GM18867 (cell line): ENCODE results near the gene NR1D2.
A peak's percentile ranks its signal among the peaks of the same experiment; 100 is the strongest.

ENCODE experiments used
- ATAC-seq: cut with Tn5 transposase; IDR thresholded peaks from one replicate; pipeline ENCODE4 v1.9.1; 2021; ENCODE audit warnings: mild to moderate bottlenecking, moderate library complexity; ENCODE audit not compliant: unreplicated experiment

NR1D2 gene

GRCh38 chr3:23961913-23962312, 16.8 kb downstream of the NR1D2 start:
- ATAC-seq: no peak

- ATAC-seq: no peak
Observed at GRCh38 chr3:23964537-23965235, 19.6 kb downstream of the NR1D2 start.

GRCh38 chr3:23966328-23966727, 21.2 kb downstream of the NR1D2 start:
- no peak for ATAC-seq

DNA sequence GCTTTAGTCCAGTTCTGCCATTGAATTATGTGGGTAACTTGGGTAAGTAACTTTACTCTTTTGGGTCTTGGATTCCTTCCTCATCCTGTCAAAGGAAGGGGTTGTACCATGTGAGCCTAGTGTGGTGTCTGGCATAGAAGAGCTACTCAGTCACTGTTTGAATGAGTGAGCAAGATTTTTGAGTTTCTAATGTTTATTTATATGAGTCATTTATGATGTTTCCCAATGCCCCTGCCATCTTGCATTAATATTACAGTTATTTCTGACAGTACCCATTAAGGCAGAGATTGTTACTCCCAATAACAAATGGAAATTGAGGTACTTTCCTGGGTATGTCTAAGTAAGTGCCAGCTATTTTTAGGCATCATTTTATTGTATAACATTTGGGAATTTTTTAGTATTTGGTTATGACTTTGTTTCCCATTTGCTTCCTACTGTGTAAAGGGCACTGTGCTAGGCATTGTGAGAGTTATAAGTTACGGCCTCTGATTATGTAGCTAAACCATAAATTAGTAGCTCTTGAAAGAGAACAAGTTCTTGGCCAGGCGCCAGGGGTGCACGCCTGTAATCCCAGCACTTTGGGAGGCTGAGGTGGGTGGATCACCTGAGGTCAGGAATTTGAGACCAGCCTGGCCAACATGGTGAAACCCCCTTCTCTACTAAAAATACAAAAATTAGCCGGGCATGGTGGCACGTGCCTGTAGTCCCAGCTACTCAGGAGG, 23.5 kb downstream of the NR1D2 start:
- no peak for ATAC-seq

DNA sequence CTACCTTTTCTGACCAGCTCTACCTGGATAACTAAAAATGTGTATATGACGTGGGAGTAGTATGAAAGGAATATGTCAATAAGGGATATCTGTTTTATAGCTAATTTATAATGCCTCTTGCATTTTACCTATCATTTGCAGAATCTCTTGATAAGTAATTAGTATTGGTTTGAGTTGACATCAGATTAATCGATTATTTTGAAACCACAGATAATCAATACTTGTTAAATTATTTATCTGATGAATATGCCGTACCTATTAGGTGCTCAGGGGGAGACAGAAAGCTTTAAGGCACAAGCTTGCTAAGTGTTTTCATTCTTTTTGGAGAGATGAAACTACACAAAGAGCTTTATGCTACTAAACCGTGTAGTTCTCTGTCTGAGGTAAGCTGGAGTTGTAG, 24.3 kb downstream of the NR1D2 start:
- ATAC-seq: no peak

- ATAC-seq: no peak
Observed at GRCh38 chr3:23971684-23972083, 26.6 kb downstream of the NR1D2 start.

GRCh38 chr3:23976555-23976954, 31.5 kb downstream of the NR1D2 start:
- ATAC-seq: no peak

GRCh38 chr3:23979569-23979968, 34.5 kb downstream of the NR1D2 start:
- ATAC-seq: no peak

GRCh38 chr3:23981136-23981535, 36.0 kb downstream of the NR1D2 start:
- no peak for ATAC-seq

DNA sequence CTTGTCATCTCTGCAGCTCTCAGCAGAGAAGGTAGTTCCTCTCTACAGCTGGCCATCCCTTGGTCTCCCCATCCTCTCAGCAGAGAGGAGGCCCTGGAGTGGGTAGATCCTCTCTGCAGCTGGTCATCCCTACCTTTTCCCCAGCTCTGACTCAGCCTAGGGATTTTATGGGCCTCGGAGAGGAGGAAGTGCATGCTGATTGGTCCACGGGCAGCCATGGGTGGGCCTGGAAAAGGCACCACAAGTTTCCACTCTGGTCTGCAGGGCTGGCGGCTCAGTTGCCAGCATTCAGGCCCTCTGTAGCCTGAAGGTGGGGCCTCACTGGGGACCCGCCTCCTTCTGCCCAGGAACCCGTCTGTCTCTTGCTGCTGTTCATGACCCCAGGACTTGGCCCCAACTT, 36.9 kb downstream of the NR1D2 start:
- ATAC-seq: no peak

- no peak for ATAC-seq
Observed at GRCh38 chr3:23984934-23985333, 39.8 kb downstream of the NR1D2 start.

- no peak for ATAC-seq
Observed at GRCh38 chr3:23985747-23986544, 40.9 kb downstream of the NR1D2 start.

DNA sequence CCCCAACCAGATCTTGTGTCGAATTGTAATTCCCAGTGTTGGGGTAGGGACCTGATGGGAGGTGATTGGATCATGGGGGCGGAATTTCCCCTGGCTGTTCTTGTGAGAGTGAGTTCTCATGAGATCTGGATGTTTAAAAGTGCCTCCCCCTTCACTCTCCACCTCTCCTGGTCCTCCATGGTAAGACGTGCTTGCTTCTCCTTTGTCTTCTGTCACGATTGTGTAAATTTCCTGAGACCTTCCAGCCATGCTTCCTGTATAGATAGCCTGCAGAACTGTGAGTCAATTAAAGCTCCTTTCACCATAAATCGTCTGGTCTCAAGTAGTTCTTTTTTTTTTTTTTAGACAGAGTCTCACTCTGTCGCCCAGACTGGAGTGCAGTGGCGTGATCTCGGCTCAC, 42.3 kb downstream of the NR1D2 start:
- no peak for ATAC-seq

- no peak for ATAC-seq
Observed at GRCh38 chr3:23991306-23991682, 46.2 kb downstream of the NR1D2 start.

DNA sequence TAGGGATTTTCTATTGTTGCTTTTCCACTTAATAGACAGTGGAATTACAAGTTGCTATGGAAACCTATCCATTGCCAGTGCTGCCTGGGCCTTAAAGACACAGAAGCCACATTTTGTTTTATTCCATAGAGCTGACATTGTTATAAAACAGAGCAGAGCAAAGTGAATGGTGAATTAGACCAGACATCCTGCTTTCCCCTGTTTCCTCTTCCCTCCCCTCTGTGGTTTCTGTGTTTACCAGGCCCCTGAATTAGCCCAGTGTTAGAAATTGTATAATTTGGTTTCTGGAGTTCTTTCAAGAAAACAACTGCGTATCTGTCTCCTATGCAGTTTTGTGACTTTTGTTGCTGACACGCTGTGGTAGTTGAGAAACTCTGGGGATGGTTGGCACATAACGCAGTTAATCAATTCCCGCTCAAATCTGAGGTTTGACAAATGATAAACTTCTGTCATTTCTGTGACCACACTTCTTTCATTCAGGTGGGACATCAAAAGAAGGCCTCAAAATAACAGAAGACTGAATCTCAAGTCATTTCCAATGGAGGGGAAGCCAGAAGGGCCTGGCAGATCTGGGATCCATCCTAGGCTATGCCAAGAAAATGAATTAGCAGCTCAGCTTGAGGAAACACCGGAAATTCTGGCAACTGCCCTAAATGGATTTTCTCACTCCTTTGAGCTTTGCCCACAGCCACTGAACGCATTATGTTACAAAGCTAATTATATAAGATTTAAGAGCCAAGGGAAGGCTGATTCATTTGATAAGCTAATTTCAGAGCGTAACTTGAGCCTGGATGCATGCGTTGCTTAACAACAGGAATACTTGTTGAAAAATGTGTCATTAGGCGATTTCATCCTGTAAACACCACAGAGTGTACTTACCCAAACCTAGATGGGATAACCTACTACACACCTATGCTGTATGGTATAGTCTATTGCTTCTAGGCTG, 46.9 kb downstream of the NR1D2 start:
- no peak for ATAC-seq

GRCh38 chr3:23993556-23994243, 48.6 kb downstream of the NR1D2 start:
- ATAC-seq: no peak

DNA sequence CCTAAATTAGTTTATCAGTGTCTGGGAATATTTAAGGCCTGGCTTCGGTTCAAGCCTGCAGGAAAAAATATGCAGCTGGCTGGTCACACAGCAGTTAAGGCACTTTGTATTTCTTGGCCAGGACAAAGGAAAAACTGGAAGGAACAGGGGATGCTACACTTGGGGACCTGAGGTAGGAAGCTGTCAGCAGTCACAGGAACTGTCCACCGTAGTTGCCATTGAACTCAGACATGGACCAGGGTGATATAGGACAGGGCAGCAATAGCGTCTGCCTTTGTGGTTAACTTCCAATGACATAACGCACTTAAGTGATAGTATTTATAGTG, 49.1 kb downstream of the NR1D2 start:
- ATAC-seq: no peak

DNA sequence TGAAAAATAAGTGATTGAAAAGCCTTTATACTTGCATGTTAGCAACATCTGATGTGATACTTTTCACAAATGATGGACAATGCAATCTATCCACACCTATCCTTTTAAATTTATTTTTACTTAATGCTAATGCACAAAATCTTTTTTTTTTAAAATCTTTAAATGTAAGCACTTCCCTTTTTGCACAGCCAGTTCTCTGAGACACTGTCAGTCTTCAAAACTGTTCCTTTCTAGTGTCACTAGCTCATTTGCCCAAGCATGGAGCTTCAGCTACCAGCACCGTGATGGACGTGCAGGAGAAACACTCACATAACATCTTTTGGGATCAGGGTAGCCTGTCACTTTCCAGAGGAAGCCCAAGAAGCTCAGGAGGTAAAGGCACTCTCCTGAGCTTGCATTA, 50.1 kb downstream of the NR1D2 start:
- no peak for ATAC-seq

DNA sequence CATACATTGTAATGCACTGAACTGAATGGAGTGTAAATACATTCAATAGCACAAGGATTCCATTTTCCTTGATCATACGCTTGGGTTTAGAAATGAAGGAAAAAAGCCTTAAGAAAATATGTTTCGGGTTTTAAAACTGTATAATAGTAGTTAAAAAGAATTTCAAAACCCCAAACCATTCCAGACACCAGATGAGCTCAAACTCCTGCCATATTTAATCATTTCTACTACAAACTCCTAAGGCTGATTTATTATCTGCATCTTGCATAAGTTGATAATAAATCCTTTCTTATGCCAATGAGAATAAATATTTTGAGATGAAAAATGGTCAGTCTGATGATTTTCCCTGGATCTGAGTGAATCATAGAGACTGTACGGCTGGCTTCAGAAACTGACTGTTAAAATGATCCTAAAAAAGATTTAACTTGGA, 51.0 kb downstream of the NR1D2 start:
- ATAC-seq: no peak

DNA sequence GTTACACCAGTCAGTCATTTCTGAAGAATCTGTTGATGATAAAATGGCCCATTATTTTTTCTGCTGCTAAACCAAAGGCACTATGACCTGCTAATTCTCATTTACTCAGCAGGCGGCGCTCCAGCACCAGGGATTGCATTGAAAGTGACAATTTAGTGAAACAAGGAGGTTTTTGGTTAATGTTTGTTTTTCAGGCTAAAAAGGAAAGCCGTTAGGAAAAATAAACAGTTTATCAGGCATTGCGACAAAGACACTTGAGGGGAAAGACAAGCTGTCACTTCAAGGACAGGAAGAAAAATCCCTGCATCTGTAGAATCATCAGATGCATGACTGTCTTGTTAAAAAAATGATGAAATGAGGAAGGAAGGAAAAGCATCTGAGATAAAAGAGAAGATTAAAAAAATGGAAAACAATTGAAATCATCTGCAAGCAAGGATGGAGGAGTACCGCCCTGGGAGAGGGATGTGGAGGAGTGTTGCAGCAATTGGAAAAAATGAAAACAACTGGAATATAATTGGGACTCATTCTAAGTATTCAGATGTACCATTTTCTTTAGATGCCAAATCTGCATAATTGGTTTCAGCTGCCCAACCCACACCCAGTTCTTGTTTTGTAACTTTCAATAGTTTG, 54.0 kb downstream of the NR1D2 start:
- peak; percentile 51 for ATAC-seq
